ENCODE results near the gene TMEM14A. TPM values are rescaled to one million over a fixed set of nuclear protein-coding genes. Genes with fewer than 3 reads are reported as not detected.

TMEM14A gene
- polyA plus RNA-seq, 3 donors = 47.3 to 54.9 (median 50.1) TPM

DNA sequence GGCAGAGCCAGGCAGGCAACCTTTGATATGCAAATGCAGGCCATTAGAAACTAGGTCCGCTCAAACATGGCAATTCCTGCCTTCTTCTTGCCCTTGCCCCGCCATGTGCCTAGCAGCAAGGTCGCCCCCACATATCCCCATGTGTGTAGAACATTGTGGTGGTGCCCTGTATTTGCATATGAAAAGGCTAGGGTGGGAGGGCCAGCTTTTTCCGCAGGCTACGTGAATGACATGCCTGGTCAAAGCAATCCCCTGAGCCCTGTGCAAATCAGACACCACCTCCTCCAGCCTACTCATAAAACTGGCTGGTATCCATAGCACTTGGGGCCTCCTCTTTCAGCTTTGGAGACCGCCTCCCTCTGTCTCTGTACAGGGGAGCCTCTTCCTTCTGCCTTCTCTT is 60.8 kb downstream of the TMEM14A start:
- DNase-seq (ENCODE audit: low read depth in 3 of 3, low spot score in 2 of 3) = no peak

DNA sequence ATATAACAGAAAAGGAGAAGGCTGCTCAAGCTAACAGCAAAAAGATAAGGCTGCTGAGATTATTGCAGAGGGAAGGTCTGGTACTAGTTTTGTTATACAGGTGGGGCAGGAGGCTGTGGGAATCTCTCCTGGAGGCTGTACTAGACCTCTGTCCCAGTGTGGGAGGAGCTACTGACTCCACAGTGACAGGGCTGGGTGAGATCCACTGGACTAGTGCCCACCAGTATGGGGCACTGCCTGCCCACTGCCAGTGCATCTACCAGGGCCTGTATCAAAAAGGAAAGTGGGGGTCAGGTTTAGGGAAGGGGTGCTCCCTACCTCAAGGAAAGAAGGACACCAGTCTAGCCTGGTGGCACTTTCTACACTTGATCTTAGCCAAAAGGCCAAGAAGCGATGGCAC is 62.3 kb downstream of the TMEM14A start:
- DNase-seq (ENCODE audit: low read depth in 3 of 3, low spot score in 2 of 3) = no peak

DNA sequence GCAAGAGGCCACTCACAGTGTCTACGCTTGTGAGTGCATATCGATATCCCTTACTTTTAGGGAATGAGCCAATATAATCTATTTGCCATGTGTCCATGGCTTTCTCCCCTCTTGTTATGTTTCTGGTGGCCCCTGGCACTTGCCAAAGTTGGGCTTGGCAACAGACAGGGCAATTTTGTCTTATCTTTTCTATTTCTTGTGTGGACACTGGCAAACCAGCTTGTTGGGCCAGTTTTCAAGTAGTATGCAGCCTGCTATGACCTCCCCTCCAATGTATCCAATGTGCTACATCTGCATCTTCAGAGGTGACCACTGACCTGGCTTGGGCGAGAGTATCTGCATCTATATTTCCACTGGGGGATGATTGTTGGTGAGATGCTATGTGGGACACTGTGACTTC is 63.2 kb downstream of the TMEM14A start:
- DNase-seq (ENCODE audit: low read depth in 3 of 3, low spot score in 2 of 3) = no peak

DNA sequence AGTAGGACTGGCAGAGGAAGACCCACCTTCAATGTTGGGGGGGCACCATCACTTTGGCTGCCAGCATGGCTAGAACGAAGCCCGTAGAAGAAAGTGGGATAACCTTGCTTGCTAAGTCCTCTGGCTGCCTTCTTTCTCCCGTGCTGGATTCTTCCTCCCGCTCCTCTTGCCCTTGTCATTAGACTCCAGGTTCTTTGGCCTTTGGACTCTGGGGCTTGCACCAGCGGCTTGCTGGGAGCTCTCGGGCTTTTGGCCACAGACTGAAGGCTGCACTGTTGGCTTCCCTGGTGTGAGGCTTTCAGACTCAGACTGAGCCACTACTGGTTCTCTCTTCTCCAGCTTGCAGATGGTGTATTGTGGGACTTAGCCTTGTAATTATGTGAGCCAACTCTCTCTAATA is 64.2 kb downstream of the TMEM14A start:
- no peak for DNase-seq (ENCODE audit: low read depth in 3 of 3, low spot score in 2 of 3)

DNA sequence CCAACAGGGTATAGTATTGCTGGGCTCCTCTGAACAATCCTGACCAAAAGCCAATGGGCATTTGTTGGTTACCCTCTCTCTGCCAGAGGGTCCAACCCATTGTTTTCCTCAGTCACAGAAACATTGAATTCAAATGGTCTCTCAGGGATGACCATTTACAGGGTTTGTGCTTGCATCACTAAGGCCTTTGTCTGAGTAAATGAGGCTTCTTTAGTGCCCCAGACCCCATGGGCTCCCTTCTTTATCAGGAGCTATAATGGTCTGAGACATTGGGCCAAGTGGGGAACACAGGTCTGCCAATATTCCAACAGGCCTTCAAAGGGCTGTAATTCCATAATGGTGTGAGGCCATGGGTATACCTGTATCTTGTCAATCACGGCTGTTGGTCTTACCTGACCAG is 65.2 kb downstream of the TMEM14A start:
- no peak for DNase-seq (ENCODE audit: low read depth in 3 of 3, low spot score in 2 of 3)

Other genes with a start within 250 kb of the TMEM14A start
- gene TRAM2, start 94.1 kb upstream of the TMEM14A start, polyA plus RNA-seq (ENCODE audit: insufficient read length in 3 of 3) = 10 to 100 TPM; 41.7 to 47.6 (median 46.8) TPM
- under 1 TPM; 0.15 to 0.25 (median 0.22) TPM for gene GSTA2, start 92.4 kb downstream of the TMEM14A start, polyA plus RNA-seq (ENCODE audit: insufficient read length in 3 of 3)
- 1 to 10 TPM; 1.5 to 2.0 (median 1.9) TPM for gene GSTA1, start 132.7 kb downstream of the TMEM14A start, polyA plus RNA-seq (ENCODE audit: insufficient read length in 3 of 3)
- gene GSTA5, start 169.7 kb downstream of the TMEM14A start, polyA plus RNA-seq (ENCODE audit: insufficient read length in 3 of 3) = not detected
- gene GSTA3, start 238.6 kb downstream of the TMEM14A start, polyA plus RNA-seq (ENCODE audit: insufficient read length in 3 of 3) = under 1 TPM; 0.50 to 0.74 (median 0.51) TPM

Data from right renal cortex interstitium (tissue), 3 donors.